IMR-90 (cell line): ENCODE results near the gene TBC1D22A.

Experiments
- POLR2A ChIP-seq: IDR thresholded peaks from 2 replicates; pipeline ENCODE4 v1.6.1; 2012; ENCODE audit warnings: mild to moderate bottlenecking, low read depth, low read length
- RAD21 ChIP-seq: IDR thresholded peaks from 2 replicates; pipeline ENCODE4 v1.6.1; 2012; ENCODE audit warnings: low read length, improper control_type of control experiment
- RCOR1 ChIP-seq: IDR thresholded peaks from 2 replicates; pipeline ENCODE4 v1.6.1; 2012; ENCODE audit warnings: mild to moderate bottlenecking, low read length, improper control_type of control experiment; ENCODE audit not compliant: insufficient replicate concordance
- SMC3 ChIP-seq: fragments of 150-350 bp; IDR thresholded peaks from 2 replicates; pipeline ENCODE4 v1.6.1; 2016; ENCODE audit warnings: low read depth, mild to moderate bottlenecking, antibody characterized with exemption, low read length, moderate library complexity
- TF ChIP-seq, protein P1 (sequence below): conservative IDR thresholded peaks from 2 replicates; pipeline ENCODE4 v1.5.1; 2012; ENCODE audit warnings: mild to moderate bottlenecking, low read depth, low read length, improper control_type of control experiment
- TF ChIP-seq, protein P2 (sequence below): fragments of 150-350 bp; IDR thresholded peaks from 2 replicates; pipeline ENCODE4 v1.6.1; 2017; ENCODE audit warnings: mild to moderate bottlenecking, antibody characterized with exemption, low read length, low read depth

DNA sequence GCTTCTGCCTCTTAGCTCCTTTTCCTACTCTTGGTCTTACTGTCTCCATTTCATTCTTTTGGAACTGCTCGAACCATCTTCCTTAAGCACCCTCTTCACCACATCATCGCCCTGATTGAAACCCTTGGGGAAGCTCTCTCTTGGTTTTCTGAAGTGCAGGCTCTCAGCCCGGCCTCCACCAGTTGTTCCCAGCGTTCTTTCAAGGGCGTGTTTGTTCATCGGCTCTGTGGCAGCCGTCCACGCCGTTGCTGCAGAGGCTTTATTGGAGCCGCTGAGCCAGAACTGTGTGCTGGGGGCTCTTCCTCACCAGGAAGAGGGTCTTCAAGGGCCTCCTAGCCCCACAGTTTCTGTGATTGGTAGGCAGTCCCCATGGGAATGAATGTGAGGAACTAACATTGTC lies 214.1 kb downstream of the TBC1D22A start:
- TF ChIP-seq, protein P1, sequence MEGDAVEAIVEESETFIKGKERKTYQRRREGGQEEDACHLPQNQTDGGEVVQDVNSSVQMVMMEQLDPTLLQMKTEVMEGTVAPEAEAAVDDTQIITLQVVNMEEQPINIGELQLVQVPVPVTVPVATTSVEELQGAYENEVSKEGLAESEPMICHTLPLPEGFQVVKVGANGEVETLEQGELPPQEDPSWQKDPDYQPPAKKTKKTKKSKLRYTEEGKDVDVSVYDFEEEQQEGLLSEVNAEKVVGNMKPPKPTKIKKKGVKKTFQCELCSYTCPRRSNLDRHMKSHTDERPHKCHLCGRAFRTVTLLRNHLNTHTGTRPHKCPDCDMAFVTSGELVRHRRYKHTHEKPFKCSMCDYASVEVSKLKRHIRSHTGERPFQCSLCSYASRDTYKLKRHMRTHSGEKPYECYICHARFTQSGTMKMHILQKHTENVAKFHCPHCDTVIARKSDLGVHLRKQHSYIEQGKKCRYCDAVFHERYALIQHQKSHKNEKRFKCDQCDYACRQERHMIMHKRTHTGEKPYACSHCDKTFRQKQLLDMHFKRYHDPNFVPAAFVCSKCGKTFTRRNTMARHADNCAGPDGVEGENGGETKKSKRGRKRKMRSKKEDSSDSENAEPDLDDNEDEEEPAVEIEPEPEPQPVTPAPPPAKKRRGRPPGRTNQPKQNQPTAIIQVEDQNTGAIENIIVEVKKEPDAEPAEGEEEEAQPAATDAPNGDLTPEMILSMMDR, result no peak
- TF ChIP-seq RAD21 (no peak), POLR2A (no peak), SMC3 (no peak), RCOR1 (no peak)
- TF ChIP-seq, protein P2, sequence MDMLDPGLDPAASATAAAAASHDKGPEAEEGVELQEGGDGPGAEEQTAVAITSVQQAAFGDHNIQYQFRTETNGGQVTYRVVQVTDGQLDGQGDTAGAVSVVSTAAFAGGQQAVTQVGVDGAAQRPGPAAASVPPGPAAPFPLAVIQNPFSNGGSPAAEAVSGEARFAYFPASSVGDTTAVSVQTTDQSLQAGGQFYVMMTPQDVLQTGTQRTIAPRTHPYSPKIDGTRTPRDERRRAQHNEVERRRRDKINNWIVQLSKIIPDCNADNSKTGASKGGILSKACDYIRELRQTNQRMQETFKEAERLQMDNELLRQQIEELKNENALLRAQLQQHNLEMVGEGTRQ, result no peak
